ENCODE data around the gene MGAT4C. TPM values are rescaled to one million over a fixed set of nuclear protein-coding genes. Genes with fewer than 3 reads are reported as not detected.

The MGAT4C gene
- total and polyA plus RNA-seq, 2 experiments from 2014 or later: 4.5 to 4.7 TPM

GRCh38 chr12:86179855-86180254 lies 76.3 kb downstream of the MGAT4C start:
- H3K9me3 Mint-ChIP-seq: peaks cover 24% of the 10 kb centered on the region

More at GRCh38 chr12:86179855-86180254, 76.3 kb downstream of the MGAT4C start:
- Mint-ChIP-seq H3K4me1 (0 out of 3 replicates have a peak, but pooled peaks cover 1% of the 10 kb centered on the region), H3K27me3 (ENCODE audit: insufficient read depth, low read depth, poor library complexity) (no peaks in the 10 kb centered on the region), H3K4me3 (no peak overlapping the region), H3K27ac (no peak overlapping the region), H3K36me3 (ENCODE audit: low read depth) (peaks cover 29% of the 10 kb centered on the region)
- no peaks in the 10 kb centered on the region for H3K9me2 ChIP-seq (ENCODE audit: insufficient read depth)
- H3F3A ChIP-seq (replicated peaks; ENCODE audit: low read depth): no peaks in the 10 kb centered on the region
- H3K36me3 ChIP-seq (ENCODE audit: insufficient read depth): no peaks in the 10 kb centered on the region
- H3K4me2 ChIP-seq: no peak overlapping the region
- TF ChIP-seq ZNF114 (CRISPR knock-in tag; IDR thresholded peaks at IDR 0.05) (no peak), CTCF (conservative IDR thresholded peaks at IDR 0.05; ENCODE audit: low read depth in 2 of 2) (no peak), JUNB (IDR thresholded peaks at IDR 0.05; ENCODE audit: unreplicated experiment) (no peak), ETS1 (IDR thresholded peaks at IDR 0.05) (no peak), ZNF331 (CRISPR knock-in tag; IDR thresholded peaks at IDR 0.05; ENCODE audit: low read depth) (no peak), POLR2AphosphoS5 (IDR thresholded peaks at IDR 0.05; ENCODE audit: low read depth) (no peak), EZH2phosphoT487 (IDR thresholded peaks at IDR 0.05; ENCODE audit: unreplicated experiment) (no peak), CREB1 (CRISPR knock-in tag; IDR thresholded peaks at IDR 0.05; ENCODE audit: low read depth) (no peak), NANOG (IDR thresholded peaks at IDR 0.05; ENCODE audit: borderline replicate concordance) (no peak), STAT1 (IDR thresholded peaks at IDR 0.05; ENCODE audit: unreplicated experiment) (no peak), EZH2 (IDR thresholded peaks at IDR 0.05; ENCODE audit: low read depth, unreplicated experiment) (no peak)
- TF ChIP-seq, protein P1, sequence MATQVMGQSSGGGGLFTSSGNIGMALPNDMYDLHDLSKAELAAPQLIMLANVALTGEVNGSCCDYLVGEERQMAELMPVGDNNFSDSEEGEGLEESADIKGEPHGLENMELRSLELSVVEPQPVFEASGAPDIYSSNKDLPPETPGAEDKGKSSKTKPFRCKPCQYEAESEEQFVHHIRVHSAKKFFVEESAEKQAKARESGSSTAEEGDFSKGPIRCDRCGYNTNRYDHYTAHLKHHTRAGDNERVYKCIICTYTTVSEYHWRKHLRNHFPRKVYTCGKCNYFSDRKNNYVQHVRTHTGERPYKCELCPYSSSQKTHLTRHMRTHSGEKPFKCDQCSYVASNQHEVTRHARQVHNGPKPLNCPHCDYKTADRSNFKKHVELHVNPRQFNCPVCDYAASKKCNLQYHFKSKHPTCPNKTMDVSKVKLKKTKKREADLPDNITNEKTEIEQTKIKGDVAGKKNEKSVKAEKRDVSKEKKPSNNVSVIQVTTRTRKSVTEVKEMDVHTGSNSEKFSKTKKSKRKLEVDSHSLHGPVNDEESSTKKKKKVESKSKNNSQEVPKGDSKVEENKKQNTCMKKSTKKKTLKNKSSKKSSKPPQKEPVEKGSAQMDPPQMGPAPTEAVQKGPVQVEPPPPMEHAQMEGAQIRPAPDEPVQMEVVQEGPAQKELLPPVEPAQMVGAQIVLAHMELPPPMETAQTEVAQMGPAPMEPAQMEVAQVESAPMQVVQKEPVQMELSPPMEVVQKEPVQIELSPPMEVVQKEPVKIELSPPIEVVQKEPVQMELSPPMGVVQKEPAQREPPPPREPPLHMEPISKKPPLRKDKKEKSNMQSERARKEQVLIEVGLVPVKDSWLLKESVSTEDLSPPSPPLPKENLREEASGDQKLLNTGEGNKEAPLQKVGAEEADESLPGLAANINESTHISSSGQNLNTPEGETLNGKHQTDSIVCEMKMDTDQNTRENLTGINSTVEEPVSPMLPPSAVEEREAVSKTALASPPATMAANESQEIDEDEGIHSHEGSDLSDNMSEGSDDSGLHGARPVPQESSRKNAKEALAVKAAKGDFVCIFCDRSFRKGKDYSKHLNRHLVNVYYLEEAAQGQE (IDR thresholded peaks at IDR 0.05; ENCODE audit: unreplicated experiment): no peak
- TF ChIP-seq, protein P2, sequence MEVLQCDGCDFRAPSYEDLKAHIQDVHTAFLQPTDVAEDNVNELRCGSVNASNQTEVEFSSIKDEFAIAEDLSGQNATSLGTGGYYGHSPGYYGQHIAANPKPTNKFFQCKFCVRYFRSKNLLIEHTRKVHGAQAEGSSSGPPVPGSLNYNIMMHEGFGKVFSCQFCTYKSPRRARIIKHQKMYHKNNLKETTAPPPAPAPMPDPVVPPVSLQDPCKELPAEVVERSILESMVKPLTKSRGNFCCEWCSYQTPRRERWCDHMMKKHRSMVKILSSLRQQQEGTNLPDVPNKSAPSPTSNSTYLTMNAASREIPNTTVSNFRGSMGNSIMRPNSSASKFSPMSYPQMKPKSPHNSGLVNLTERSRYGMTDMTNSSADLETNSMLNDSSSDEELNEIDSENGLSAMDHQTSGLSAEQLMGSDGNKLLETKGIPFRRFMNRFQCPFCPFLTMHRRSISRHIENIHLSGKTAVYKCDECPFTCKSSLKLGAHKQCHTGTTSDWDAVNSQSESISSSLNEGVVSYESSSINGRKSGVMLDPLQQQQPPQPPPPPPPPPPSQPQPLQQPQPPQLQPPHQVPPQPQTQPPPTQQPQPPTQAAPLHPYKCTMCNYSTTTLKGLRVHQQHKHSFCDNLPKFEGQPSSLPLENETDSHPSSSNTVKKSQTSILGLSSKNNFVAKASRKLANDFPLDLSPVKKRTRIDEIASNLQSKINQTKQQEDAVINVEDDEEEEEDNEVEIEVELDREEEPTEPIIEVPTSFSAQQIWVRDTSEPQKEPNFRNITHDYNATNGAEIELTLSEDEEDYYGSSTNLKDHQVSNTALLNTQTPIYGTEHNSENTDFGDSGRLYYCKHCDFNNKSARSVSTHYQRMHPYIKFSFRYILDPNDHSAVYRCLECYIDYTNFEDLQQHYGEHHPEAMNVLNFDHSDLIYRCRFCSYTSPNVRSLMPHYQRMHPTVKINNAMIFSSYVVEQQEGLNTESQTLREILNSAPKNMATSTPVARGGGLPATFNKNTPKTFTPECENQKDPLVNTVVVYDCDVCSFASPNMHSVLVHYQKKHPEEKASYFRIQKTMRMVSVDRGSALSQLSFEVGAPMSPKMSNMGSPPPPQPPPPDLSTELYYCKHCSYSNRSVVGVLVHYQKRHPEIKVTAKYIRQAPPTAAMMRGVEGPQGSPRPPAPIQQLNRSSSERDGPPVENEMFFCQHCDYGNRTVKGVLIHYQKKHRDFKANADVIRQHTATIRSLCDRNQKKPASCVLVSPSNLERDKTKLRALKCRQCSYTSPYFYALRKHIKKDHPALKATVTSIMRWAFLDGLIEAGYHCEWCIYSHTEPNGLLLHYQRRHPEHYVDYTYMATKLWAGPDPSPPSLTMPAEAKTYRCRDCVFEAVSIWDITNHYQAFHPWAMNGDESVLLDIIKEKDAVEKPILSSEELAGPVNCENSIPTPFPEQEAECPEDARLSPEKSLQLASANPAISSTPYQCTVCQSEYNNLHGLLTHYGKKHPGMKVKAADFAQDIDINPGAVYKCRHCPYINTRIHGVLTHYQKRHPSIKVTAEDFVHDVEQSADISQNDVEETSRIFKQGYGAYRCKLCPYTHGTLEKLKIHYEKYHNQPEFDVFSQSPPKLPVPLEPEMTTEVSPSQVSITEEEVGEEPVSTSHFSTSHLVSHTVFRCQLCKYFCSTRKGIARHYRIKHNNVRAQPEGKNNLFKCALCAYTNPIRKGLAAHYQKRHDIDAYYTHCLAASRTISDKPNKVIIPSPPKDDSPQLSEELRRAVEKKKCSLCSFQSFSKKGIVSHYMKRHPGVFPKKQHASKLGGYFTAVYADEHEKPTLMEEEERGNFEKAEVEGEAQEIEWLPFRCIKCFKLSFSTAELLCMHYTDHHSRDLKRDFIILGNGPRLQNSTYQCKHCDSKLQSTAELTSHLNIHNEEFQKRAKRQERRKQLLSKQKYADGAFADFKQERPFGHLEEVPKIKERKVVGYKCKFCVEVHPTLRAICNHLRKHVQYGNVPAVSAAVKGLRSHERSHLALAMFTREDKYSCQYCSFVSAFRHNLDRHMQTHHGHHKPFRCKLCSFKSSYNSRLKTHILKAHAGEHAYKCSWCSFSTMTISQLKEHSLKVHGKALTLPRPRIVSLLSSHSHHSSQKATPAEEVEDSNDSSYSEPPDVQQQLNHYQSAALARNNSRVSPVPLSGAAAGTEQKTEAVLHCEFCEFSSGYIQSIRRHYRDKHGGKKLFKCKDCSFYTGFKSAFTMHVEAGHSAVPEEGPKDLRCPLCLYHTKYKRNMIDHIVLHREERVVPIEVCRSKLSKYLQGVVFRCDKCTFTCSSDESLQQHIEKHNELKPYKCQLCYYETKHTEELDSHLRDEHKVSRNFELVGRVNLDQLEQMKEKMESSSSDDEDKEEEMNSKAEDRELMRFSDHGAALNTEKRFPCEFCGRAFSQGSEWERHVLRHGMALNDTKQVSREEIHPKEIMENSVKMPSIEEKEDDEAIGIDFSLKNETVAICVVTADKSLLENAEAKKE (CRISPR knock-in tag; IDR thresholded peaks at IDR 0.05): no peak
- no peak overlapping the region for H3K4me3 ChIP-seq
- ATAC-seq: no peak
- H4K20me1 ChIP-seq (replicated peaks; ENCODE audit: insufficient read depth): no peaks in the 10 kb centered on the region
- H3K79me2 ChIP-seq (replicated peaks; ENCODE audit: insufficient read depth): no peaks in the 10 kb centered on the region
- no peaks in the 10 kb centered on the region for H3K4me1 ChIP-seq (ENCODE audit: insufficient read depth)
- no peak overlapping the region for H2AFZ ChIP-seq
- H3K27ac ChIP-seq (ENCODE audit: low read depth): no peak overlapping the region
- no peak for DNase-seq (ENCODE audit: low spot score)
- no peaks in the 10 kb centered on the region for H3K27me3 ChIP-seq (ENCODE audit: insufficient read depth)

Data from GM23338 (cell line).